Endothelial cell (in vitro differentiated cells): ENCODE data around the gene NCBP2. TPM values are rescaled to one million over a fixed set of nuclear protein-coding genes. Genes with fewer than 3 reads are reported as not detected.

ENCODE experiments used
- DNase-seq: peaks from one replicate; pipeline ENCODE4 v3.0.0; 2021; ENCODE audit warnings: low spot score
- H3K27ac Mint-ChIP-seq: one replicate; pipeline ENCODE4 v1.8.0; 2021; ENCODE audit warnings: mixed read lengths, inconsistent platforms; ENCODE audit not compliant: unreplicated experiment
- H3K27me3 Mint-ChIP-seq: one replicate; pipeline ENCODE4 v1.8.0; 2021; ENCODE audit warnings: mild to moderate bottlenecking, moderate library complexity, mixed read lengths, inconsistent platforms; ENCODE audit not compliant: unreplicated experiment
- H3K36me3 Mint-ChIP-seq: one replicate; pipeline ENCODE4 v1.8.0; 2021; ENCODE audit warnings: mild to moderate bottlenecking, low read depth, mixed read lengths, inconsistent platforms; ENCODE audit not compliant: unreplicated experiment
- H3K4me1 Mint-ChIP-seq: one replicate; pipeline ENCODE4 v1.8.0; 2021; ENCODE audit warnings: mild to moderate bottlenecking, mixed read lengths, inconsistent platforms; ENCODE audit not compliant: unreplicated experiment
- H3K4me3 Mint-ChIP-seq: one replicate; pipeline ENCODE4 v1.8.0; 2021; ENCODE audit warnings: mild to moderate bottlenecking, mixed read lengths, inconsistent platforms; ENCODE audit not compliant: unreplicated experiment
- H3K9me3 Mint-ChIP-seq: one replicate; pipeline ENCODE4 v1.8.0; 2021; ENCODE audit warnings: mixed read lengths, inconsistent platforms; ENCODE audit not compliant: unreplicated experiment
- CTCF ChIP-seq: fragments of 200-600 bp; sonication (generic); IDR thresholded peaks from one replicate; pipeline ENCODE4 v1.5.0; 2021; ENCODE audit warnings: antibody characterized with exemption; ENCODE audit not compliant: unreplicated experiment
- total RNA-seq: library from RNA; stranded (reverse); fragmentation: NEBNext Ultra II Directional; extraction: Animal tissue kit (Norgen Biotek cat#: 25700); gene quantifications from one replicate; pipeline ENCODE4 v1.2.1, GENCODE V29; 2021; ENCODE audit not compliant: unreplicated experiment

The NCBP2 gene
- total RNA-seq, 1 donor from 2014 or later, result 61.0 TPM

- H3K27me3 Mint-ChIP-seq, result peaks cover 6% of the 10 kb centered on the region
- no peak for TF ChIP-seq CTCF
- no peak overlapping the region for H3K27ac Mint-ChIP-seq
- H3K4me1 Mint-ChIP-seq, result peaks cover 13% of the 10 kb centered on the region
- H3K4me3 Mint-ChIP-seq, result no peak overlapping the region
- H3K9me3 Mint-ChIP-seq, result no peaks in the 10 kb centered on the region
- DNase-seq, result no peak
- no peaks in the 10 kb centered on the region for H3K36me3 Mint-ChIP-seq
Measured at GRCh38 chr3:196988241-196989029, 46.1 kb upstream of the NCBP2 start.

GRCh38 chr3:196987022-196987421 lies 44.7 kb upstream of the NCBP2 start:
- no peaks in the 10 kb centered on the region for H3K9me3 Mint-ChIP-seq
- H3K27ac Mint-ChIP-seq, result no peak overlapping the region
- H3K4me1 Mint-ChIP-seq, result peaks cover 13% of the 10 kb centered on the region
- DNase-seq, result no peak
- TF ChIP-seq CTCF, result no peak
- peaks cover 6% of the 10 kb centered on the region for H3K27me3 Mint-ChIP-seq
- no peak overlapping the region for H3K4me3 Mint-ChIP-seq
- no peaks in the 10 kb centered on the region for H3K36me3 Mint-ChIP-seq

- Mint-ChIP-seq H3K4me1 (peaks cover 13% of the 10 kb centered on the region), H3K4me3 (no peak overlapping the region), H3K27me3 (peaks cover 6% of the 10 kb centered on the region), H3K27ac (no peak overlapping the region), H3K36me3 (peaks cover 4% of the 10 kb centered on the region), H3K9me3 (no peaks in the 10 kb centered on the region)
- DNase-seq, result no peak
- TF ChIP-seq CTCF, result peak; percentile 52
Measured at GRCh38 chr3:196985954-196986885, 43.9 kb upstream of the NCBP2 start.

- Mint-ChIP-seq H3K36me3 (peaks cover 4% of the 10 kb centered on the region), H3K9me3 (no peaks in the 10 kb centered on the region), H3K4me1 (peaks cover 13% of the 10 kb centered on the region), H3K27ac (no peak overlapping the region), H3K4me3 (no peak overlapping the region), H3K27me3 (peaks cover 4% of the 10 kb centered on the region)
- TF ChIP-seq CTCF, result no peak
- DNase-seq, result no peak
Measured at GRCh38 chr3:196985298-196985697, 43.0 kb upstream of the NCBP2 start.
